Fibroblast of skin of left biceps (primary cell): ENCODE data around the gene ODC1.
"Not testable (repeated sequence)": the region's sequence is repeated elsewhere in the genome, so short reads cannot be mapped to it uniquely, and the experiment has no call there.

Source experiments
- DNase-seq, 2 experiments: peaks; one replicate each; pipeline ENCODE4 v3.0.0-alpha.2; 2013; ENCODE audit warnings: low read depth in 2 of 2

ODC1 gene

DNA sequence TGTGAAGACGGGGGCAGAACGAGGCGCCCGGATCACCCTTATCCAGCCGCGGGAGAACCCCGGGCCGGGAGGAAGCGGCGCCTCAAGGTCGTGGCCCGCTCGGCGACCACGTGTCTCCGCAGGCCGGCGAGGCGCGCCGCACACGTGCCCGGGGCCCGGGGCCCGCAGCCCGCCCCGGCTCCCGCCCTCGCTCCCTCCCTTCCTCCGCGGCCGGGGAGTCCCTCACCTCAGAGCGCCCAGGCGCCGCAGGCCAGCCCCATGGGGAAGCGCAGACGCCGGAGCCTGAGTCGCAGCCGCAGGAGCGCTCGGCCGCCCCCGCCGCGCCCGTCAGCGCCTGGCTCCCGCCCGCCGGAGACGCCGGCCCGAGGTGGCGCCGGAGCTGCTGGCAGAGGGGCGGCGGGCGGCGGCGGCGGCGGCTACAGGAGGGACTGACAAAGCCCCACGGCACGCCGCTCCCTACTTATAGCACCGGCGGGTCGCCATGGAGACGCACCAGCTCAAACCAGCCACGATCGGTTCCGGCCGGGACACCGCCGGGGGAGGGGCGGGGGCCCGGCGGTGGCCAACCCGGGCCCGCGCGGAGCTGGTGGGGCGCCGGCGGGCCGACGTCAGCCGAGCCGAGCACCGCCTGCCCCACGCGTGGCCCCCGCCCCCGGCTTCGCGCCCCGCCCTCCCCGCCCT, at the start of gene ODC1:
ODC1 (minus strand) TSS at position 433 of the 681 bp plus-strand sequence. CDS start 3,295 bp downstream, outside the sequence.
- DNase-seq = peak; percentile 86

DNA sequence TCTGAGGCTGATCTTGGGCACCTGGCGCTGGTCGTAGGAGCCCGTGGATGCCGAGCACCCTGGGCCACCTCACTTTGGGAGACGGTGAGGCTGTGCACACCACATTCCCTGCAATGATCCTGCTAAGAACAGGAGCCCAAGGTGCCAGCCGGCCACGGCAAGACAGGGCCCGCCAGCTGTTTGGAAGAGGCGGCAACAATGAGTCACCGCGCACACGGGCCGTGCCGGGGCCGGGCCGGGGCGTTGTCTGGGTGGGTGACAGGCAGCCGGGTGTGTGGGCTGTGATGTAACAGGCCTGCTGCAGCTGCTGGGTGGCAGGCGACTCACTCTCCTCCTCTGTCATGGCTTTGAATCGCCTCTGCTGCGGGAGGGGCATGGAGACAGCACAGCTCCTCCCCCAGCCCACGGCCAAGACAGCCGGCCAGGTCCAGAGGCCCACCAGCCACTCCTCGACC, 49.7 kb upstream of the ODC1 start:
- no peak for DNase-seq

DNA sequence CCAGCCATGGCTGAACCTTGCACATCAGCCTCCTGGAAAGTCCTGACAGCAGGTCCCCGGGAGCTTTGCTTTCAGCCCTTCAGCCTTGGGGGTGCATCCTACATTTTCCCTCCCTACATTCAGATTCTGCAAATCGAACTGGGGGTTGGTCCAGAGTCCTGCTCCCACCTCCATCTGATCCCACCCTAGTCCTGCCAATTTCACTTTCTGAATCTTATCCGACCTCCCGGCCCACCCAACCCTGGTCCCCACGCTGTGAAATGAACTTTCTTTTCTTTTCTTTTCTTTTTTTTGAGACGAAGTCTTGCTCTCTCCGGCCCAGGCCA, 47.8 kb upstream of the ODC1 start:
- no peak for DNase-seq

DNA sequence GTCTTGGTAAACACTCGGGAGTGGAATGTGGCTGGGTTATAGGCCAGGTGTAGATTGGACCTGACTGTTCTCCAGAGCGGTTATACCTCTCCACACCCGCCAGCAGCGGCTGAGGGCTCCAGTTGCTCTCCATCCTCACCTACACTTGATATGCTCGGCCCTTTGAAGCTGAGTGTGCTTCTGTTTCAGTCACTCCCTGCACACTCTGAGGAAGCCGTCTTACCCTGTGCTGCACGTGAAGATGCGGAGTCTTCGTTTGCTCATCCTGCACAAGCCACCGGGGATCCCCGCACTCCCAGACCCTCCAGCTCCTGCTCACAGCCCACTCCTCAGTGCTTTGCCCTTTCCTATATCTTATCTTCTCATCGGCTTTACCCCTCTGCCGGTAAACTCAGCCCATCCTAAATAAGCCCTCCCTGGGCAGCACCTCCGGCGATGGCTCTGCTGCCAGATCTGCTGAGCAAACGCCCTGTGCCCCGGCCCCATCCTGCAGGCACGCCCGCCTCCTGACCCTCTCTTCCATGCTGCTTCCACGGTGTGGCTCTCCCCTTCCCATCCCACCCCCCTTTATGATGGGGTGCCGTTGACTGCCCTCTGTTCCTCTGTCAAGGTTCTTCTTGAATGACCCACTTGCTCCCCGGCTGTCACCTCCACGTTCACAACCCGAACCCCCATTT, 47.3 kb upstream of the ODC1 start:
- DNase-seq = no peak

DNA sequence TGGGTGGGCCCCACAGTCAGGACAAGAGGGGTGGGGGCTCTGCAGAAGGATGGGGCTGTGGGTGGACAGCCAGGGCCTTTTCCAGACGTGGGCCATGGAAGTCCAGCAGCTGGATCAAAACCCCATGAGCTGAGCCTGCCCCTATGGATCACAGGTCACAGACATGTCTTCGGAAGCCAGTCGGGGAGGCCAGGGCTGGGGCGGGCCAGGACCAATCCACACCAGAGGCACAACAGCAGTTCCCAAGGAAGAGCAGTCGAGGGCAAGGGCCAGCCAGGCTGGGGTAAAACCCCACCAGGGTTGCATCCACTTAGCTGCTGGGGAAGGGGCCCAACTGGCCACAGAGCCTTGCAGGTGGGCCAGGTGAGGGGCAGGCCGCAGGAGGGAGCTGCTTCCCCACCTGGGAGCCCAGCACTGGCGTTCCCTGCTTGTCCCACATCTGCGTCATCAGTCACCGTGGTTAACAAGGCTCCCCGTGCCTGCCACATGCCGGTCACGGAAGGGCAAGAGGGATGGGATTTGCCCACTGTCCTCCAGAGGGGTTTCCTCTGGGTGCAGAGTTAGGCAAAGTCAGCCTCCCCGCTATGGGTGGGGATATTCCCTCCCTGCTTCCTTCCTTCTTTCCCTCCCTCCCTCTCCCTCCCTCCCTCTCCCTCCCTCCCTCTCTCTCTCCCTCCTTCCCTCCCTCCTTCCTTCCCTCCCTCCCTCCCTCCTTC, 46.4 kb upstream of the ODC1 start:
- no peak for DNase-seq

DNA sequence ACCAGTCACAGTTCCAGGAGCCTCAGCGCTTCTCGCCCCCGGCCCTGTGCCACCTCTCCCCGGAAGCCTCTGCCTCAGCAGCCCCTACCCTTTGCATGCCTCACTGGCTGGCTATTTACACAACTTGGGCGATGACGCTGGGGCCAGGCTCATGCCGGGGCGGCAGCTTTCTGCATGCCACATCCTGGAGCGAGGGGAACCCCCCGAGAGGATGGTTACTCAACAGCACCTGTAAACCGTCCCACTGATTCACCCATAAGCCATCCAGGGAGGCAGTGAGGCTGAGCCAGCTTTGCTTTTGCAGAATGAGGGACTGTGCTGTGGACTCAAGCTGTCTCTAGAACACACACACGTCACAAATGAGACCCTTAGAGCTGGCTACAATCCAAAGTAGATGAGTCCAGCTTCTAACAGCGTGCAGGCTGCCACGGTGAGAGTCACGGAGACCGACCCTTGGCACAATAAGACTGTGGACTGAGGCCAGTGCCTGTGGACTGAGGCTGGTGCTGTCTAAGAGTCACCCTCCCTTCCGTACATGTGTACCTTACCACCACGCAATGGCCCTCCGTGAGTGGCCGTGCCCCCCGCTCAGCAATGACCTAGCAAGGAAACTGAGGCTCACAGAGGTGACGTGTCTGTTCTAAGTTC, 45.6 kb upstream of the ODC1 start:
- DNase-seq = no peak

DNA sequence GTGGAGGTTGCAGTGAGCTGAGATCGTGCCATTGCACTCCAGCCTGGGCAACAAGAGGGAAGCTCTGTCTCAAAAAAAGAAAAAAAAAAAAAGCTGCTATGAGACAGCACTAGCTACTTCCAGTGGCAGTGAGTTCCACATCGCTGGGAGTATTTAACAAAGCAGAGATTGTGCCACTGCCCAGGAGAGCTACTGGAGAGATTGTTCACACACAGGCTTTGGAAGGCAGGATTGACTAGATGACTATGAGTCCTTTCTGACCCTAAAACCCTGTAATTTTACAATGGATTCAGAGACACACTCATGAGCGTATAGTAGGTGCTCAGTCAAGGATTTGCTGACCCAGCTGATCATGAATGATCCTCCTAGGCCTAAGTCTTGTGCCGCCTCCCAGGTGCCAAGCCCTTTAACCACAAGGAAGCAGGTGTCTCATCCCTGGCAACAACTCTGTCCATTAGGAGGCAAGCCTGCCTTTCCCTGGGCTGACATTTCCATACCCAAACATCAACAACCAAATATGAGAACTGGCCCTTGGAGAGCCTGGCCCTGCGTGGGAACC, 45.0 kb upstream of the ODC1 start:
- DNase-seq = no peak

DNA sequence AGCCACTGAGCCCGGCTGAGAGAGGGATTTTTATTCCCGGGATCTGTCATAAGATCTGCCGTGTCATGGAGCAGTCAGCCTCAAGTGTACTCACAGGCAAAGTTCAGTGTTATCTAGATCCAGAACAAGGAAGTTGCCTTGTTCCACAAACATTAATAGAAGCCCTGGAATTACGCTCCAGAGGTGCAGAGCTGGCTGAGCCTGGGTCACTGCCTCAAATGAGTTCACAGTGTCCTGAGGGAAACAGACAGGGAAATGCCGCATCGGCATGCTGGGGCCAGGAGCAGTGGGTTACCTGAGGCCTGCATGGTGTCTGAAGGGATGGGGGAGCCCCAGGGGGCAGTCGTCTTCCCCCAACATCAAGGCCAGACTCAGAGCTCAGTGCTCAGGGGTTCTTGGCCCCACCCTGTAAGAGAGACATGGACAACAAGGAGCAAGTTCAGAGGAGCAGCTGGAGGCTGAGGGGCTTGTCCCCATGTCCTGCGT, 42.7 kb upstream of the ODC1 start:
- DNase-seq = no peak

DNA sequence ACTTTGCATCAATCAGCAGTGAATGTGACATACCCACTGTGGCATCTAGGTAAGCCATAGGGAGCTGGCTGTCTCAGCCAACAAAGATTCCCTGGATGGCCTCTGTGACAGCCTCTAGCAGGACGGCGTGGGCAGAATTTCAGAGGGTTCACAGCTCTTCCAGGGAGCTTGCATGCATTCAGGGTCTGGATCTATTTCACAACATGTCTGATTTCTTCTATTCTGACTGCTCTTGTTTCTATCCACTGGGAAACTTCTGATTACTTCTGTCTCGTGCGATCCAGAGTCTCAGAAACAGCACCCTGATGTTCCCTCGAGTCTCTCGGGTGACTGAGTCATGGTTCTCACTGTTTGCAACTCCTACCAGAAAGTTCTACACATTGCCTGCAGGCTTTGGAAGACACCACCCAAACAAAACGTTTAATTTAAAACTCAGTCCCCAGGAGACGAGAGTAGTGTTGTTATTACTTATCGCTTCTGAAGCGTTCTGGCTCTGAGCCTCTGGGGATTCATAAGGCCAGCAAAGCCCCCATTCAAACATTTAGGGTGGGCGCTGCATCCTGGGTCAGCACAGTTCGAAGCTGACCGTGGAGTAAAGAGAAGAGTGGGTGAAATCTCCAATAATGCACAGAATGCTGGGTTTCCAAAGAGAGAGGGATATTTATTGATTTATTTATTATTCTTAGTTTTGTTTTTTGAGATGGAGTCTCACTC, 41.9 kb upstream of the ODC1 start:
- no peak for DNase-seq

DNA sequence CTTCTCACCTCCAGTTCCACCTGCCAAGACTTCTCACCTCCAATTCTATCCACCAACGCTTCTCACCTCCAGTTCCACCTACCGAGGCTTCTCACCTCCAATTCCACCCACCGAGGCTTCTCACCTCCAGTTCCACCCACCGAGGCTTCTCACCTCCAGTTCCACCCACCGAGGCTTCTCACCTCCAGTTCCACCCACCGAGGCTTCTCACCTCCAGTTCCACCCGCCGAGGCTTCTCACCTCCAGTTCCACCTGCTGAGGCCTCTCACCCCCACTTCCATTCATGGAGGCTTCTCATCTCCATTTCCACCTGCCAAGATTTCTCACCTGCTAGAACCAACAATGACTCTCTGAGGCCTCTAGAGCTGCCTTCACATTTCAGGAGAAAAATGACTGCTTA, 40.0 kb upstream of the ODC1 start:
- DNase-seq = not testable (repeated sequence)

DNA sequence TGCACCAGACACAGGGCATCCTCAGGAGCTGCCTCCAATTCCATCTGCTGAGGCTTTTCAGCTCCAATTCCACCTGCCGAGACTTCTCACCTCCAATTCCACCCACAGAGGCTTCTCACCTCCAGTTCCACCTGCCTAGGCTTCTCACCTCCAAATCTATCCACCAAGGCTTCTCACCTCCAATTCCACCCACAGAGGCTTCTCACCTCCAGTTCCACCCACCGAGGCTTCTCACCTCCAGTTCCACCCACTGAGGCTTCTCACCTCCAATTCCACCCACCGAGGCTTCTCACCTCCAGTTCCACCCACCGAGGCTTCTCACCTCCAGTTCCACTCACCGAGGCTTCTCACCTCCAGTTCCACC, 39.6 kb upstream of the ODC1 start:
- not testable (repeated sequence) for DNase-seq

DNA sequence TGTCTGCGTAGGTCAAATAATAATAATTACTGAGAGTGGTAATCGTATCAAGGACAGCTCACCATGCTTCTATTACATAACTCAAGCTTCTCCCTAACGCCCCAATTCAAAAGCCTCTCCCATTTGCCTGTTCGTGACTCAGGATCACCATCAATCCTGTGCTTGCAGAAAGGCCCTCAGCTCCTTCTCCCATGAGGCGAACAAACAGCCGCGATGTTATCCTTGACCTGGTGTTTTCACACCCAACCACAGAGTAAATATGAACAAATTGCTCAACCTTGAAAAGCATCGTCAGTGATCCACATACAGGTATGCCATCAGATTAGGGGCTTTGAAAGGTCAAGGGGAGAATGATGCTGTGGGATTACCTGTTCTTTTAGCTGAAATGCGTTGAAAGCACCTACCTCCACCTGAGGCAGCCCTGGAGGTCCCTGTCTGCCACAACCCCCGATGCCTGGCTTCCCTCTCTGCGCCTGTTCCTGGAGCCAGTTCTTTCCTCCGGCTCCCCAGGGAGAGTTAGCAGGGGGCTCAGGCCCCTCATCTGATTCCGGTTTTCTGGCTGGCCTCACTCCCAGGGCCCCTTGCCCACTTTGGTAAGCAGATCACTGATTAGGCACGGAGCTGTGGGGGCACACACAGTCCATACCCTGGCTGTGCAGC, 39.1 kb upstream of the ODC1 start:
- no peak for DNase-seq

DNA sequence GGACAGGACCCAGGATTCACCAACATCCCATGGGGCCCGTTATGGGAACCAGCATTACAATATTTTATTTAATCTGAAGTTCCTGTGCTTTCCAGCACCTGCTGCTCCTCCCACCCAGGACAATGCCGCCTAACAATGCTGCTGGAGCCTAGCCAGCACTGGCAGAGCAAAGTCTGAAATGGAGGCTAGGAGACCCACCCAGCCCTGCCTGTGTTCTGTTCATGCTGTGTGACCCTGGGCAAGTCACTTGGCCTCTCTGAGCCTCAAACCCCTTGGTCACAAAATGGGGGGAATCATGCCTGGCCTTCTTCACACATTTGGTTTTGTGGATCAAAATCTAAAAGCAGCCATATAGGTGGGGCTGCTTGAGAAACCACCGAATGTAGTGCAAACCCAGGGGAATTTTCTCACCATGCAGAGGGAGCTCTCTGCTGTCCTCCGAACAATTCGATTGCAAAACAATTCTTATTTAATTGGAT, 38.5 kb upstream of the ODC1 start:
- DNase-seq = no peak

DNA sequence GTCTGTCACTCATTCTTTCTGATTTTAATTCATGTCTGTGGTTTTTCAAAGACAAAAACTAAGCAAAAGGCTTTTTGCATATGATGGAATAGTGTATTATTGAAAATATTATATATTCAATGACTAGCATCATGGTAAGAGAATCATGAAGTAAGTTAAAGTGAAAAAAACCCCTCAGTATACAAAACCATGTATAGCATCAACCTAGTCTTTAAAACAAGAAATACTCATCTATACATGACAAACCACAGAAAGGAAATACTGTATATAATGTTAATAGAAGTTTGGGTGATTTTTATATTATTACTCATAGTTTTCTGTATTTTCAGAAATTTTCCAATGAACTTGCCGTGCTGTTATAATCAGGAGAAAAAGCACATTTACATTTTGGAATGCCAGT, 38.0 kb upstream of the ODC1 start:
- DNase-seq = no peak

DNA sequence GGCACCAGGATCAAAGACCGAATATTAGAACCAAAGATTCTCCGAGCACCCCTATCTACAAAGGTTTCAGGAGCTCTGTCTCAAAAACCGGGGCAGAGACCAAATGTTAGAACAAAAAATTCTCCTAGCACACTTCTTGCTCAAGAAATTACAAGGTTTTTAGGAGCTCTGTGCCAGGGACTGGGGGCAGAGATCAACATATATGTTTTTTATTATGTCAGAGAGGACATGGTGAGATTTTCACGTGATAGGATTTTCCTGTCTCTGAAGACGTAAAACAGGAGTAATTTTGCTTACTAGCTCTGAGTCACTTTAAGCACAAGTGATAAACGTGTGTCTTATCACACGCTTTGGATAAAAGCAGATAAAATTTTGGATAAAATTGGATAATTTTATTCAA, 34.8 kb upstream of the ODC1 start:
- no peak for DNase-seq

DNA sequence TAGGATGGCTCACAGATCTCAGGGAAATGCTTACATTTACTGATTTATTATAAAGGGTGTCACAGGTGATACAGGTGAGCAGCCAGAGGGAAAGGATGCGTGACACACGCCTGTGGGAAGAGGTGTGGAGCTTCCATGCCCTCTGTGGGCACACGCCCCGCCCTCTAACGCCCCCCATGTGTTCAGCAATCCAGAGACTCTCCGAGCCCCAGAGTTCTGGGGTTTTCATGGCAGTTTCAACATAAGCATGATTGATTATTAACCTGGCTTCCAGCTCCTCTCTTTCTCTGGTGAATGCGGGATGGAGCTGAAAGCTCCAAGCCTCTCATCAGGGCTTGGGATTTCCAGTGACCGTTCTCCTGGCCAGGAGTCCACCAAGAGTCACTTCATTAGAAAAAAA, 34.3 kb upstream of the ODC1 start:
- no peak for DNase-seq

DNA sequence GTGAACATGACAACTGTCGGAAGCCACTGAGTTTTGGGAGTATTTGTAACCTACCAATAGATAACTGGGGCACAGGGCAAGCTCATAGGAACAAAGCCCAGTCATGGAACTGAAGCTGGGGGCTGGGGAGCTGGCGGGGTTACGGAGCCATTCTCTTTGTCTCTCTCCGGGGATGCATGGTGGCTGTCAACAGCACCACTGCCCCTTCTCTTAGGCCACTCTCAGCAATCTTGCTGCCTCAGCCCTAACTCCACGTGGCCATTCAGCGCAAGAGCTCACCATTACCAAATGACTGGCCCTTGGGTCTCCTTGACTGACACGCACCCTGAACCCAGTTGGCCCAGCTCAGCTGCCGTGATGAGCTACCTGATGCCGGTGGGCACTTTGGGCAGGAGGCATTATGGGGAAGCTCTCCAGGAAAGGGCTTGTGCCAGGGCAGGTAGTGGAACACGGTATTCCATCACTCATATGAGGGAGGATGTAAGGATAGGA, 33.6 kb upstream of the ODC1 start:
- no peak for DNase-seq

DNA sequence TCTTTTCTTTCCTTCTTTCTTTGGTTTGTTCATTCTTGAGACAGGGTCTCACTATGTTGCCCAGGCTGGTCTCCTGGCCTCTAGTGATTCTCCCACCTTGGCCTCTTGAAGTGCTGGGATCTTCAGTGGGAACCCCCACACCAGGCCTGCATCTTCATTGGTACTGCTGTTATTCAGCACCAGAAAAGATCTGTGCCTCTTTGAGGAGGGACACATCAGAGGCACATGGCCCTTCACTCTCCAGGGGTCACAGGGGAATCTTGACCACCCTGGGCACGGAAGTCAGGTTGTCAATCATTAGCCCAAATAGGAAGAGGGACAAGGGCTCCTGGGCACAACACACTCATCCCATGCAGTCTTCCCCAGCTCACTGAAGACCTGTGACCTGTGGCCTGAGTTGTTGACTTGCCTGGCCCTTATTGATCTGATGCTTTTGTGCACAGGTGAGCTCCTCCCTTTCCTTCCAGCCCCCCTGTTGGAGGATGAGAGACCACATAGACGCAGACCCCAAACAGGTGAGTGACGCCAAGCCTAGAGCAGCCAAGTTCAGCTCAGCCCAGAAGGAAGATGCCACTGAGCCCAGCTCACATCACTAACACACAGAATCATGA, 33.0 kb upstream of the ODC1 start:
- DNase-seq = no peak

DNA sequence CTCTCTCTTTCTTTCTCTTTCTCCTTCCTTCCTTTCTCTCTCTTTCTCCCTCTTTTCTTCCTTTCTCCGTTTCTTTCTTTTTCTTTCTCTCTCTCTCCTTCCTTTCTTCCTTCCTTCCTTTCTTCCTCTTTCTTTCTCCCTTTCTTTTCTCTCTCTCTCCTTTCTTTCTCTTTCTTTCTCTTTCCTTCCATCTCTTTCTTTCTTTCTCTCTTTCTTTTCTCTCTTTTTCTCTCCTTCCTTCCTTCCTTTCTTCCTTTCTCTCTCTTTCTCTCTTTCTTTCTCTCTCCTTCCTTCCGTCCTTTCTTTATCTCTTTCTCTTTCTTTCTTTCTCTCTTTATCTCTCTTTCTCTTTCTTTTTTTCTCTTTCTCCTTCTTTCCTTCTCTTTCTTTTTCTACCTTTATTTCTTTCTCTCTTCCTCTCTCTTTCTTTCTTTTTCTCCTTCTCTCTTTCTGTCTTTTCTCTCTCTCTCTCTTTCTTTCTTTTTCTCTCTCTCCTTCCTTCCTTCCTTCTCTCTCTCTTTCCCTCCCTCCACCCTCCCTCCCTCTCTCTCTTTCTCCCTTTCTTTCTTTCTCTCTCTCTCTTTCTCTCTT, 32.3 kb upstream of the ODC1 start:
- no peak for DNase-seq

DNA sequence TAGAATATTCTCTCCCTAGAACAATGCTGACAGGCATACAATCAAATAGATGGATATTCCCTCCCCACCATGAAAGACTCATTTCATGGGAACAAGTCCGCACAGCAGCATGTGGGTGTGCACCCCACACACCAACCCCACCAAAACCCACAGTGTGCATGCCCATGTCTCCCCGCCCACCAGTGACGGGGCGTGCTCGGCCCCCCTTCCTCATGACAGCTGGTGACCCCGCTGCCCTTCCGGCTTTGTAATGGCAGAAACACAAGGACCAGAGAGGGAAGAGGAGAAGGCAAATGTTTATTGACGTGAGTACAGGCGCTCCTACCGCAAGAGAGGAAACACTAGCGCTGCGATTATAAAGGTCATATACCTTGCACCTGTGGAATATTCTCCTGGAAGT, 30.8 kb upstream of the ODC1 start:
- DNase-seq = no peak
